Trophoblast cell (in vitro differentiated cells and primary cell): ENCODE data around the gene G6PD.

ENCODE experiments used
- DNase-seq, 2 donors: peaks; one replicate each; pipeline ENCODE4 v3.0.0-alpha.2; 2016
- H2AFZ ChIP-seq: 2 replicates; pipeline ENCODE4 v1.6.1; 2013; ENCODE audit warnings: low read length, moderate library complexity, mild to moderate bottlenecking; ENCODE audit not compliant: insufficient read depth, poor library complexity
- H2AK5ac ChIP-seq: 2 replicates; pipeline ENCODE4 v1.6.1; 2013; ENCODE audit warnings: mild to moderate bottlenecking, low read length
- H2BK120ac ChIP-seq: 2 replicates; pipeline ENCODE4 v1.6.1; 2013; ENCODE audit warnings: low read length, mild to moderate bottlenecking, moderate library complexity; ENCODE audit not compliant: insufficient read depth, poor library complexity
- H2BK12ac ChIP-seq: 2 replicates; pipeline ENCODE4 v1.6.1; 2013; ENCODE audit warnings: mild to moderate bottlenecking, low read length, moderate library complexity
- H2BK5ac ChIP-seq: 2 replicates; pipeline ENCODE4 v1.6.1; 2013; ENCODE audit warnings: low read length, low read depth, moderate library complexity, mild to moderate bottlenecking; ENCODE audit not compliant: poor library complexity
- H3K14ac ChIP-seq: 2 replicates; pipeline ENCODE4 v1.6.1; 2013; ENCODE audit warnings: mild to moderate bottlenecking, low read length
- H3K18ac ChIP-seq: 2 replicates; pipeline ENCODE4 v1.6.1; 2013; ENCODE audit warnings: mild to moderate bottlenecking, low read length
- H3K23ac ChIP-seq: 2 replicates; pipeline ENCODE4 v1.6.1; 2013; ENCODE audit warnings: low read length
- H3K27ac ChIP-seq: 2 replicates; pipeline ENCODE4 v1.5.1; 2013; ENCODE audit warnings: low read depth, mild to moderate bottlenecking, inconsistent platforms, low read length, moderate library complexity
- H3K27me3 ChIP-seq: 2 replicates; pipeline ENCODE4 v1.6.1; 2013; ENCODE audit warnings: inconsistent platforms, mild to moderate bottlenecking, low read length, moderate library complexity; ENCODE audit not compliant: insufficient read depth
- H3K36me3 ChIP-seq, 2 experiments: 1 replicate in 1 of 2; 2 replicates in 1 of 2; pipeline ENCODE4 v1.6.1; 2013; ENCODE audit warnings: low read length in 2 of 2, mild to moderate bottlenecking in 2 of 2, moderate library complexity in 1 of 2; ENCODE audit not compliant: insufficient read depth in 2 of 2, control insufficient read depth in 1 of 2
- H3K4ac ChIP-seq: 2 replicates; pipeline ENCODE4 v1.6.1; 2013; ENCODE audit warnings: low read depth, mild to moderate bottlenecking, low read length, moderate library complexity
- H3K4me1 ChIP-seq, 2 experiments: 1 replicate in 1 of 2; 2 replicates in 1 of 2; pipeline ENCODE4 v1.6.1; 2013; ENCODE audit warnings: low read length in 2 of 2, mild to moderate bottlenecking in 2 of 2, moderate library complexity in 1 of 2; ENCODE audit not compliant: insufficient read depth in 2 of 2, control insufficient read depth in 1 of 2
- H3K4me2 ChIP-seq: 2 replicates; pipeline ENCODE4 v1.6.1; 2013; ENCODE audit warnings: inconsistent platforms, mild to moderate bottlenecking, low read length, moderate library complexity
- H3K4me3 ChIP-seq: 2 replicates; pipeline ENCODE4 v1.5.1; 2013; ENCODE audit warnings: mild to moderate bottlenecking, low read depth, low read length, inconsistent platforms
- H3K79me1 ChIP-seq: one replicate; pipeline ENCODE4 v1.6.1; 2013; ENCODE audit warnings: low read length
- H3K79me2 ChIP-seq: 2 replicates; pipeline ENCODE4 v1.6.1; 2013; ENCODE audit warnings: low read length, mild to moderate bottlenecking; ENCODE audit not compliant: control insufficient read depth, insufficient read depth, poor library complexity
- H3K9ac ChIP-seq: 2 replicates; pipeline ENCODE4 v1.6.1; 2013; ENCODE audit warnings: mild to moderate bottlenecking, low read length
- H3K9me3 ChIP-seq: 2 replicates; pipeline ENCODE4 v1.6.1; 2013; ENCODE audit warnings: low read depth, mild to moderate bottlenecking, control low read depth, inconsistent platforms, low read length; ENCODE audit not compliant: insufficient read depth
- H4K12ac ChIP-seq: 2 replicates; pipeline ENCODE4 v1.6.1; 2013; ENCODE audit warnings: low read depth, mild to moderate bottlenecking, low read length, moderate library complexity
- H4K8ac ChIP-seq: 2 replicates; pipeline ENCODE4 v1.6.1; 2013; ENCODE audit warnings: low read depth, mild to moderate bottlenecking, low read length, moderate library complexity
- H4K91ac ChIP-seq: one replicate; pipeline ENCODE4 v1.6.1; 2013; ENCODE audit warnings: low read depth, mild to moderate bottlenecking, low read length, moderate library complexity
- WGBS: extraction: QIAGEN DNeasy Blood & Tissue Kit; methylation state at CpG from one replicate; pipeline ENCODE4 v1.1.7; 2013; ENCODE audit warnings: missing lambda C conversion rate; ENCODE audit not compliant: insufficient read length, insufficient coverage; ENCODE audit errors: extremely low coverage; 5-methylcytosine and 5-hydroxymethylcytosine counted together

G6PD gene

GRCh38 chrX:154532690-154533089 is 14.0 kb downstream of the G6PD start:
- no peaks in the 10 kb centered on the region for H3K27me3 ChIP-seq
- no peak overlapping the region for H2BK5ac ChIP-seq
- no peak for DNase-seq
- no peak overlapping the region for H3K4me3 ChIP-seq
- peaks cover 13% of the 10 kb centered on the region for H3K79me1 ChIP-seq
- H3K18ac ChIP-seq = no peak overlapping the region
- H3K4me1 ChIP-seq = peaks cover 15 to 18% of the 10 kb centered on the region in 2 experiments
- no peaks in the 10 kb centered on the region for H3K79me2 ChIP-seq
- no peak overlapping the region for H3K14ac ChIP-seq
- WGBS = no CpG with 5 or more reads among the region's 23 CpGs
- no peak overlapping the region for H3K23ac ChIP-seq
- no peak overlapping the region for H4K91ac ChIP-seq
- no peak overlapping the region for H2BK12ac ChIP-seq
- no peak overlapping the region for H2AFZ ChIP-seq
- no peak overlapping the region for H2AK5ac ChIP-seq
- H3K27ac ChIP-seq = no peak overlapping the region
- no peak overlapping the region for H4K12ac ChIP-seq
- no peak overlapping the region for H3K9ac ChIP-seq
- no peaks in the 10 kb centered on the region for H3K9me3 ChIP-seq
- no peak overlapping the region for H3K4me2 ChIP-seq
- H3K4ac ChIP-seq = no peak overlapping the region
- H3K36me3 ChIP-seq = peaks cover 42 to 46% of the 10 kb centered on the region in 2 experiments
- H2BK120ac ChIP-seq = no peak overlapping the region
- H4K8ac ChIP-seq = no peak overlapping the region

- Histone ChIP-seq H2AFZ (no peak overlapping the region), H3K79me2 (no peaks in the 10 kb centered on the region), H3K23ac (no peak overlapping the region), H2BK12ac (no peak overlapping the region), H3K27me3 (no peaks in the 10 kb centered on the region), H3K79me1 (peaks cover 21% of the 10 kb centered on the region), H4K91ac (peak overlapping the region; percentile 35), H2BK5ac (peak overlapping the region; percentile 72), H3K4me2 (peak overlapping the region; percentile 36), H2AK5ac (no peak overlapping the region), H4K12ac (no peak overlapping the region), H3K4me3 (no peak overlapping the region), H2BK120ac (peak overlapping the region; percentile 88), H3K14ac (no peak overlapping the region), H3K4ac (peak overlapping the region; percentile 41), H3K27ac (peak overlapping the region; percentile 89), H4K8ac (no peak overlapping the region), H3K18ac (no peak overlapping the region), H3K9ac (no peak overlapping the region), H3K4me1 (peaks cover 18 to 22% of the 10 kb centered on the region in 2 experiments), H3K36me3 (peaks cover 42 to 46% of the 10 kb centered on the region in 2 experiments), H3K9me3 (no peaks in the 10 kb centered on the region)
- peak; percentile 75 to 78 for DNase-seq
- no CpG with 5 or more reads among the region's 16 CpGs for WGBS
Measured at GRCh38 chrX:154531626-154532025, 15.0 kb downstream of the G6PD start.

GRCh38 chrX:154530286-154530685 is 16.4 kb downstream of the G6PD start:
- no peak overlapping the region for H2BK5ac ChIP-seq
- WGBS = no CpG with 5 or more reads among the region's 11 CpGs
- peaks cover 35 to 37% of the 10 kb centered on the region in 2 experiments for H3K36me3 ChIP-seq

GRCh38 chrX:154529206-154529612 is 17.4 kb downstream of the G6PD start:
- Histone ChIP-seq H3K79me2 (no peaks in the 10 kb centered on the region), H3K9ac (no peak overlapping the region), H3K9me3 (no peaks in the 10 kb centered on the region), H2BK120ac (no peak overlapping the region), H2AFZ (no peak overlapping the region), H3K18ac (no peak overlapping the region), H3K36me3 (peaks cover 27 to 30% of the 10 kb centered on the region in 2 experiments), H3K79me1 (peaks cover 21% of the 10 kb centered on the region), H4K12ac (no peak overlapping the region), H2BK12ac (peak overlapping the region; percentile 63), H3K4me2 (no peak overlapping the region), H3K27me3 (no peaks in the 10 kb centered on the region), H3K4me3 (no peak overlapping the region), H2AK5ac (no peak overlapping the region), H3K4ac (no peak overlapping the region), H3K27ac (no peak overlapping the region), H4K91ac (no peak overlapping the region), H3K14ac (no peak overlapping the region), H3K23ac (no peak overlapping the region), H2BK5ac (peak overlapping the region; percentile 34), H4K8ac (no peak overlapping the region), H3K4me1 (peaks cover 20 to 26% of the 10 kb centered on the region in 2 experiments)
- WGBS = no CpG with 5 or more reads among the region's 6 CpGs
- DNase-seq = peak in 1 of 2 donors; percentile 52

More at GRCh38 chrX:154530286-154530685, 16.4 kb downstream of the G6PD start:
- H3K79me2 ChIP-seq = no peaks in the 10 kb centered on the region
- H3K4me3 ChIP-seq = no peak overlapping the region
- no peak overlapping the region for H2BK12ac ChIP-seq
- no peaks in the 10 kb centered on the region for H3K9me3 ChIP-seq
- no peak overlapping the region for H4K8ac ChIP-seq
- H3K14ac ChIP-seq = no peak overlapping the region
- peak overlapping the region; percentile 2 for H4K91ac ChIP-seq
- no peak overlapping the region for H2AK5ac ChIP-seq
- peaks cover 20 to 27% of the 10 kb centered on the region in 2 experiments for H3K4me1 ChIP-seq
- DNase-seq = peak; percentile 53 to 59
- H3K9ac ChIP-seq = no peak overlapping the region
- H2AFZ ChIP-seq = no peak overlapping the region
- no peak overlapping the region for H3K4me2 ChIP-seq
- no peak overlapping the region for H3K23ac ChIP-seq
- H3K4ac ChIP-seq = no peak overlapping the region
- H2BK120ac ChIP-seq = no peak overlapping the region
- H3K27ac ChIP-seq = no peak overlapping the region
- no peak overlapping the region for H4K12ac ChIP-seq
- peaks cover 22% of the 10 kb centered on the region for H3K79me1 ChIP-seq
- no peaks in the 10 kb centered on the region for H3K27me3 ChIP-seq
- H3K18ac ChIP-seq = no peak overlapping the region
